GM12891 (cell line): Measurements from ENCODE around the gene KIAA0319L.

Source experiments
- POLR2A ChIP-seq: IDR thresholded peaks from 2 replicates; pipeline ENCODE4 v1.6.1; 2011; ENCODE audit warnings: low read depth, low read length, control low read depth
- POLR2AphosphoS5 ChIP-seq: IDR thresholded peaks from 2 replicates; pipeline ENCODE4 v1.6.1; 2011; ENCODE audit warnings: low read depth, low read length, control low read depth
- POU2F2 ChIP-seq: IDR thresholded peaks from 2 replicates; pipeline ENCODE4 v1.6.1; 2011; ENCODE audit warnings: low read depth, mild to moderate bottlenecking, control low read depth, low read length, moderate library complexity
- SPI1 ChIP-seq: IDR thresholded peaks from 2 replicates; pipeline ENCODE4 v1.6.1; 2011; ENCODE audit warnings: low read depth, low read length, control low read depth

- TF ChIP-seq POLR2AphosphoS5 (no peak), POLR2A (no peak), SPI1 (no peak), POU2F2 (no peak)
Measured at GRCh38 chr1:35564037-35564883, 7.1 kb upstream of the KIAA0319L start.
